ENCODE measurements around the gene NMNAT3. TPM values are rescaled to one million over a fixed set of nuclear protein-coding genes. Genes with fewer than 3 reads are reported as not detected.

The NMNAT3 gene
- polyA plus RNA-seq, 1 donor (not counting 4 experiments of a cell fraction or from before 2014, with no cell fraction given), result 1.6 TPM

DNA sequence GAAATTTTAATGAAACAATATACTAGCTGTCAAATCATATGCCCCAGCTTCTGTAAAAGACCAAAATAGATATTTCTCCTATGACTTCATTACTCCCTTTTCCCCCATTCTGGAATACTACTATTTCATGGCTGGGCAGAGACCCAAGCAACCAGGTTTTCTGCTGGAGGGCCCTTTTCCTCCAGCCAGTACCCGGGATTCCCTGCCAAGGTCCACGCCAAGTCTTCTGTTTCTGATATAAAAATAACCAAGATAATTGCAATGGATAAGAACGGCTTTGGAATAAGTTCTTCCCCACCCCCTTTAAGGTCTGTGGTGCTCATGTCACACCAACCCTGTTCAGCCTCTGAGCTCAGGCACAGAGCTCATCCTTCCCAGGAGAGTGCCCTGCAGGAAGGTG lies 17.2 kb upstream of the NMNAT3 start:
- Histone ChIP-seq H3K4me2 (ENCODE audit: control insufficient read depth, extremely low read depth, insufficient read depth, low read depth, low read length) (no peak overlapping the region), H4K20me1 (ENCODE audit: control insufficient read depth, extremely low read depth, insufficient read depth, low read length) (no peaks in the 10 kb centered on the region), H2AFZ (ENCODE audit: control insufficient read depth, low read length) (no peak overlapping the region), H3K4me1 (ENCODE audit: control insufficient read depth, extremely low read depth, insufficient read depth, low read length) (no peaks in the 10 kb centered on the region), H3K9me1 (ENCODE audit: control insufficient read depth, extremely low read depth, insufficient read depth, low read length) (no peaks in the 10 kb centered on the region), H3K9me3 (ENCODE audit: control insufficient read depth, low read depth, low read length) (no peaks in the 10 kb centered on the region), H3K27ac (ENCODE audit: control insufficient read depth, insufficient read depth, low read length) (no peak overlapping the region), H3K9ac (ENCODE audit: control insufficient read depth, extremely low read depth, insufficient read depth, low read length) (no peak overlapping the region), H3K36me3 (ENCODE audit: control insufficient read depth in 2 of 2, extremely low read depth in 1 of 2, insufficient read depth in 2 of 2, low read length in 2 of 2) (no peaks in the 10 kb centered on the region), H3K79me2 (ENCODE audit: control insufficient read depth, insufficient read depth, low read length) (no peaks in the 10 kb centered on the region), H3K4me3 (ENCODE audit: control insufficient read depth in 2 of 3, extremely low read depth in 1 of 3, insufficient read depth in 2 of 3, low read depth in 1 of 3, low read length in 3 of 3) (no peak overlapping the region), H3K27me3 (ENCODE audit: control insufficient read depth, extremely low read depth, insufficient read depth, low read length) (no peaks in the 10 kb centered on the region)
- no peak for FAIRE-seq
- no peak for DNase-seq (ENCODE audit: low read depth, low spot score)
- dilution Hi-C loops (cut with MboI; ENCODE audit: extremely low pct_ligation_motif_present, low sequenced_read_pairs), result no loop called here
- no peak for TF ChIP-seq EZH2 (IDR thresholded peaks at IDR 0.05; ENCODE audit: low read length)
- TF ChIP-seq CTCF (optimal IDR thresholded peaks at IDR 0.05 in 1 of 3, IDR thresholded peaks at IDR 0.05 in 1 of 3, conservative IDR thresholded peaks at IDR 0.05 in 1 of 3; ENCODE audit: extremely low read depth in 1 of 3, insufficient read depth in 2 of 3, low read length in 3 of 3), result no peak

DNA sequence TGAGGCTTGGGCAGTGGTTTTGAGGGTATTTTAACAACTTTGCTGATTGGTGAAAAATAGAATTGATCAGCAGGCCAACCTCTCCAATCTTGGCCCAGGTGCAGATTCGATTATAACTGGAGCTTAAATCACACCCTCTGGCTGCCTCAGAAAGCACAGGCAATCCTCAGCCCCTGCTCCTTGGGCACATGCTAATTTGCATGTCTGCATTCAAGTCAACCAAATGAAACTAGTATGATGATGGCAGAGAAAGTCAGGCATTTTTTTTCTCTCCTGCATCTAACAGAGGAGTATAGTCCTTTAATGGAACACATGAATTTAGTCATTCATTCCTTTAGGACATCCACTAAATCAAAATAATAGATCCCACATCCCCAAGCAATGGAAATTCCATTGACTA lies 16.8 kb upstream of the NMNAT3 start:
- Histone ChIP-seq H3K9me1 (ENCODE audit: control insufficient read depth, extremely low read depth, insufficient read depth, low read length) (no peaks in the 10 kb centered on the region), H3K4me3 (ENCODE audit: control insufficient read depth in 2 of 3, extremely low read depth in 1 of 3, insufficient read depth in 2 of 3, low read depth in 1 of 3, low read length in 3 of 3) (no peak overlapping the region), H3K4me2 (ENCODE audit: control insufficient read depth, extremely low read depth, insufficient read depth, low read depth, low read length) (no peak overlapping the region), H3K4me1 (ENCODE audit: control insufficient read depth, extremely low read depth, insufficient read depth, low read length) (no peaks in the 10 kb centered on the region), H3K79me2 (ENCODE audit: control insufficient read depth, insufficient read depth, low read length) (no peaks in the 10 kb centered on the region), H3K27me3 (ENCODE audit: control insufficient read depth, extremely low read depth, insufficient read depth, low read length) (no peaks in the 10 kb centered on the region), H3K9me3 (ENCODE audit: control insufficient read depth, low read depth, low read length) (no peaks in the 10 kb centered on the region), H4K20me1 (ENCODE audit: control insufficient read depth, extremely low read depth, insufficient read depth, low read length) (no peaks in the 10 kb centered on the region), H3K36me3 (ENCODE audit: control insufficient read depth in 2 of 2, extremely low read depth in 1 of 2, insufficient read depth in 2 of 2, low read length in 2 of 2) (no peaks in the 10 kb centered on the region), H3K9ac (ENCODE audit: control insufficient read depth, extremely low read depth, insufficient read depth, low read length) (no peak overlapping the region), H2AFZ (ENCODE audit: control insufficient read depth, low read length) (no peak overlapping the region), H3K27ac (ENCODE audit: control insufficient read depth, insufficient read depth, low read length) (no peak overlapping the region)
- TF ChIP-seq EZH2 (IDR thresholded peaks at IDR 0.05; ENCODE audit: low read length) (no peak), CTCF (optimal IDR thresholded peaks at IDR 0.05 in 1 of 3, IDR thresholded peaks at IDR 0.05 in 1 of 3, conservative IDR thresholded peaks at IDR 0.05 in 1 of 3; ENCODE audit: extremely low read depth in 1 of 3, insufficient read depth in 2 of 3, low read length in 3 of 3) (no peak)
- DNase-seq (ENCODE audit: low read depth, low spot score) (no peak), FAIRE-seq (no peak)
- dilution Hi-C loops (cut with MboI; ENCODE audit: extremely low pct_ligation_motif_present, low sequenced_read_pairs), result no loop called here

All from keratinocyte (primary cell).